OCI-LY1 (cell line): ENCODE data around the gene HSF4.

Experiments used
- EZH2 ChIP-seq: fragments of 200-600 bp; sonication (generic), shearing (Covaris generic); IDR thresholded peaks from 2 replicates; pipeline ENCODE4 v1.8.0; 2017; ENCODE audit warnings: borderline replicate concordance, mixed run types, mild to moderate bottlenecking, antibody characterized with exemption, low read length, moderate library complexity, mixed read lengths
- TF ChIP-seq, protein P1 (sequence below): fragments of 200-600 bp; sonication (generic), shearing (Covaris generic); IDR thresholded peaks from 2 replicates; pipeline ENCODE4 v1.5.1; 2017; ENCODE audit warnings: mild to moderate bottlenecking, antibody characterized with exemption, low read length, moderate library complexity, mixed read lengths

- TF ChIP-seq, protein P1, sequence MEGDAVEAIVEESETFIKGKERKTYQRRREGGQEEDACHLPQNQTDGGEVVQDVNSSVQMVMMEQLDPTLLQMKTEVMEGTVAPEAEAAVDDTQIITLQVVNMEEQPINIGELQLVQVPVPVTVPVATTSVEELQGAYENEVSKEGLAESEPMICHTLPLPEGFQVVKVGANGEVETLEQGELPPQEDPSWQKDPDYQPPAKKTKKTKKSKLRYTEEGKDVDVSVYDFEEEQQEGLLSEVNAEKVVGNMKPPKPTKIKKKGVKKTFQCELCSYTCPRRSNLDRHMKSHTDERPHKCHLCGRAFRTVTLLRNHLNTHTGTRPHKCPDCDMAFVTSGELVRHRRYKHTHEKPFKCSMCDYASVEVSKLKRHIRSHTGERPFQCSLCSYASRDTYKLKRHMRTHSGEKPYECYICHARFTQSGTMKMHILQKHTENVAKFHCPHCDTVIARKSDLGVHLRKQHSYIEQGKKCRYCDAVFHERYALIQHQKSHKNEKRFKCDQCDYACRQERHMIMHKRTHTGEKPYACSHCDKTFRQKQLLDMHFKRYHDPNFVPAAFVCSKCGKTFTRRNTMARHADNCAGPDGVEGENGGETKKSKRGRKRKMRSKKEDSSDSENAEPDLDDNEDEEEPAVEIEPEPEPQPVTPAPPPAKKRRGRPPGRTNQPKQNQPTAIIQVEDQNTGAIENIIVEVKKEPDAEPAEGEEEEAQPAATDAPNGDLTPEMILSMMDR = no peak
- TF ChIP-seq EZH2 = no peak
Measured at GRCh38 chr16:67142342-67142741, 22.2 kb upstream of the HSF4 start.
